GM23338 (cell line): Measurements from ENCODE around the gene DGLUCY. TPM values are rescaled to one million over a fixed set of nuclear protein-coding genes. Genes with fewer than 3 reads are reported as not detected.

Source experiments
- ATAC-seq: fragments of 200-7000 bp; cut with Tn5 transposase; 3 replicates; pipeline ENCODE4 v1.9.1; 2020
- DNase-seq: peaks from one replicate; pipeline ENCODE4 v3.0.0-alpha.2; 2015; ENCODE audit warnings: low spot score
- H2AFZ ChIP-seq: fragments of 200-600 bp; sonication (generic); 2 replicates; pipeline ENCODE4 v1.8.0; 2016; ENCODE audit warnings: antibody characterized with exemption, mild to moderate bottlenecking, moderate library complexity
- H3F3A ChIP-seq: fragments of 200-600 bp; sonication (generic); replicated peaks from 2 replicates; pipeline ENCODE4 v1.8.0; 2017; ENCODE audit warnings: antibody characterized with exemption, mixed run types, low read depth
- H3K27ac ChIP-seq: fragments of 200-600 bp; sonication (generic); 2 replicates; pipeline ENCODE4 v1.6.1; 2016; ENCODE audit warnings: low read depth
- H3K27me3 ChIP-seq: fragments of 200-600 bp; sonication (generic); 2 replicates; pipeline ENCODE4 v1.8.0; 2016; ENCODE audit warnings: mild to moderate bottlenecking, mixed run types, moderate library complexity; ENCODE audit not compliant: insufficient read depth
- H3K36me3 ChIP-seq: fragments of 200-600 bp; sonication (generic); 2 replicates; pipeline ENCODE4 v1.8.0; 2016; ENCODE audit warnings: mild to moderate bottlenecking; ENCODE audit not compliant: insufficient read depth
- H3K4me1 ChIP-seq: fragments of 200-600 bp; sonication (generic); 2 replicates; pipeline ENCODE4 v1.8.0; 2016; ENCODE audit warnings: mild to moderate bottlenecking, moderate library complexity; ENCODE audit not compliant: insufficient read depth
- H3K4me2 ChIP-seq: fragments of 200-600 bp; sonication (generic); 2 replicates; pipeline ENCODE4 v1.7.1; 2017; ENCODE audit warnings: mixed run types
- H3K4me3 ChIP-seq: fragments of 200-600 bp; sonication (generic); 2 replicates; pipeline ENCODE4 v1.6.1; 2016; ENCODE audit warnings: mixed run types
- H3K79me2 ChIP-seq: fragments of 200-600 bp; sonication (generic); replicated peaks from 2 replicates; pipeline ENCODE4 v1.8.0; 2017; ENCODE audit warnings: mild to moderate bottlenecking; ENCODE audit not compliant: insufficient read depth
- H3K9me2 ChIP-seq: fragments of 200-600 bp; sonication (generic); 2 replicates; pipeline ENCODE4 v1.8.0; 2017; ENCODE audit not compliant: insufficient read depth
- H4K20me1 ChIP-seq: fragments of 200-600 bp; sonication (generic); replicated peaks from 2 replicates; pipeline ENCODE4 v1.8.0; 2017; ENCODE audit warnings: mild to moderate bottlenecking; ENCODE audit not compliant: insufficient read depth
- H3K27ac Mint-ChIP-seq: 2 replicates; pipeline ENCODE4 v1.8.0; 2020; ENCODE audit warnings: inconsistent platforms, mild to moderate bottlenecking, moderate library complexity, mixed read lengths
- H3K27me3 Mint-ChIP-seq: 3 replicates; pipeline ENCODE4 v1.8.0; 2022; ENCODE audit warnings: low read depth, mild to moderate bottlenecking, moderate library complexity, mixed read lengths, inconsistent platforms; ENCODE audit not compliant: insufficient read depth, poor library complexity
- H3K36me3 Mint-ChIP-seq: 3 replicates; pipeline ENCODE4 v1.8.0; 2021; ENCODE audit warnings: low read depth, mild to moderate bottlenecking, inconsistent platforms, moderate library complexity, mixed read lengths
- H3K4me1 Mint-ChIP-seq: 3 replicates; pipeline ENCODE4 v1.8.0; 2020; ENCODE audit warnings: mild to moderate bottlenecking, inconsistent platforms, mixed read lengths
- H3K4me3 Mint-ChIP-seq: 3 replicates; pipeline ENCODE4 v1.8.0; 2021; ENCODE audit warnings: moderate library complexity, mild to moderate bottlenecking, inconsistent platforms, mixed read lengths
- H3K9me3 Mint-ChIP-seq: 3 replicates; pipeline ENCODE4 v1.8.0; 2020; ENCODE audit warnings: moderate library complexity, mild to moderate bottlenecking, inconsistent platforms, mixed read lengths
- CREB1 ChIP-seq: fragments of 250-450 bp; sonication (Bioruptor Pico); IDR thresholded peaks from 2 replicates; pipeline ENCODE4 v1.5.0; 2020; ENCODE audit warnings: low read depth, mild to moderate bottlenecking, moderate library complexity
- CTCF ChIP-seq, 2 experiments: fragments of 200-600 bp in 1 of 2; sonication (generic) in 1 of 2; conservative IDR thresholded peaks; 2 replicates each; pipeline versions ENCODE4 v1.5.1 to v1.6.1; 2016 to 2017; ENCODE audit warnings: antibody characterized with exemption in 2 of 2, low read depth in 2 of 2, mild to moderate bottlenecking in 2 of 2, moderate library complexity in 1 of 2
- ETS1 ChIP-seq: IDR thresholded peaks from 2 replicates; pipeline ENCODE4 v1.6.1; 2016; ENCODE audit warnings: antibody characterized with exemption
- EZH2 ChIP-seq: fragments of 200-600 bp; sonication (generic); IDR thresholded peaks from one replicate; pipeline ENCODE4 v1.8.0; 2017; ENCODE audit warnings: antibody characterized with exemption, mild to moderate bottlenecking, low read depth; ENCODE audit not compliant: unreplicated experiment
- EZH2phosphoT487 ChIP-seq: fragments of 200-600 bp; sonication (generic); IDR thresholded peaks from one replicate; pipeline ENCODE4 v1.8.1; 2018; ENCODE audit warnings: antibody characterized with exemption; ENCODE audit not compliant: unreplicated experiment
- JUNB ChIP-seq: IDR thresholded peaks from one replicate; pipeline ENCODE4 v1.6.1; 2016; ENCODE audit warnings: antibody characterized with exemption; ENCODE audit not compliant: unreplicated experiment
- NANOG ChIP-seq: IDR thresholded peaks from 2 replicates; pipeline ENCODE4 v1.6.1; 2016; ENCODE audit warnings: antibody characterized with exemption, borderline replicate concordance
- STAT1 ChIP-seq: IDR thresholded peaks from one replicate; pipeline ENCODE4 v1.6.1; 2016; ENCODE audit warnings: antibody characterized with exemption; ENCODE audit not compliant: unreplicated experiment
- ZNF331 ChIP-seq: fragments of 250-450 bp; sonication (Bioruptor Pico); IDR thresholded peaks from 2 replicates; pipeline ENCODE4 v1.5.0; 2020; ENCODE audit warnings: low read depth, mild to moderate bottlenecking, moderate library complexity
- ZNF462 ChIP-seq: fragments of 250-450 bp; sonication (Bioruptor Pico); IDR thresholded peaks from 2 replicates; pipeline ENCODE4 v1.5.0; 2020; ENCODE audit warnings: mild to moderate bottlenecking, moderate library complexity
- polyA plus RNA-seq: library from polyadenylated mRNA; unstranded; fragments of >200 nt; fragmentation: Nextera tagmentation; extraction: Ambion mirVana; gene quantifications from 2 replicates; pipeline ENCODE4 v1.2.1, GENCODE V29; 2016
- total RNA-seq: library from RNA; depleted of rRNA; stranded (reverse); fragments of >200 nt; shearing (Covaris generic); gene quantifications from 2 replicates; pipeline ENCODE4 v1.2.3, GENCODE V29; 2014

DGLUCY gene
- total and polyA plus RNA-seq, 2 experiments from 2014 or later: 14.6 to 31.6 TPM

- Histone ChIP-seq H3K36me3 (no peaks in the 10 kb centered on the region), H4K20me1 (no peaks in the 10 kb centered on the region), H3K4me3 (no peak overlapping the region), H2AFZ (no peak overlapping the region), H3K79me2 (no peaks in the 10 kb centered on the region), H3F3A (0 out of 2 replicates have a peak, but pooled peaks cover 5% of the 10 kb centered on the region), H3K9me2 (no peaks in the 10 kb centered on the region), H3K4me1 (peaks cover 8% of the 10 kb centered on the region; the same call in 1 of the 2 replicates), H3K4me2 (no peak overlapping the region), H3K27ac (no peak overlapping the region), H3K27me3 (peaks cover 27% of the 10 kb centered on the region)
- Mint-ChIP-seq H3K4me3 (no peak overlapping the region), H3K4me1 (peaks cover 15% of the 10 kb centered on the region), H3K27ac (no peak overlapping the region), H3K36me3 (no peaks in the 10 kb centered on the region; the same call in 2 of the 3 replicates), H3K9me3 (no peaks in the 10 kb centered on the region), H3K27me3 (peaks cover 23% of the 10 kb centered on the region)
- DNase-seq: no peak
- TF ChIP-seq JUNB (no peak), EZH2phosphoT487 (no peak), CREB1 (CRISPR knock-in tag) (no peak), STAT1 (no peak), ETS1 (no peak), ZNF331 (CRISPR knock-in tag) (no peak), CTCF (conservative IDR thresholded peaks at IDR 0.05; ENCODE audit: low read depth in 2 of 2) (no peak), EZH2 (no peak), NANOG (no peak), ZNF462 (CRISPR knock-in tag) (no peak)
- ATAC-seq: no peak
These were observed 137.0 kb downstream of the DGLUCY start for GRCh38 chr14:91250912-91251311.
